ENCODE results near the gene RGL1.

DNA sequence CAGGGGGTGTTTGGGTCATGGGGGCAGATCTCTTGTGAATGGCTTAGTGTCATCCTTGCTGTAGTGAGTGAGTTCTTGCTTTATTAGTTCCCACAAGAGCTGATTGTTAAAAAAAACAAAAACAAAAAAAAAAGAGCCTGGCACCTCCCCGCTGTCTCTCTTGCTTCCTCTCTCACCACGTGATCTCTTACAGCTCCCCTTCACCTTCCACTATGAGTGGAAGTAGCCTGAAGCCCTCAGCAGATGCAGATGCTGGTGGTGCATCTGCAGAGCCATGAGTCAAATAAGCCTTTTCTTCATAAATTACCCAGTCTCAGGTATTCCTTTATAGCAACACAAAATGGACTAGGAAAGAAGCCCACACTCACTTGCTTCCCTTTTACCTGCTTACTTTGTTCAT, 17.2 kb upstream of the RGL1 start:
- TF ChIP-seq MYC (IDR thresholded peaks at IDR 0.05; ENCODE audit: low read depth, low read length), result no peak
- TF ChIP-seq CTCF (IDR thresholded peaks at IDR 0.05; ENCODE audit: extremely low read depth in 1 of 2, insufficient read depth in 1 of 2, low read depth in 1 of 2, low read length in 2 of 2), result no peak
- no peak for TF ChIP-seq POLR2AphosphoS5 (IDR thresholded peaks at IDR 0.05; ENCODE audit: insufficient read depth, low read depth, low read length)
- TF ChIP-seq POLR2A (IDR thresholded peaks at IDR 0.05; ENCODE audit: low read depth, low read length), result no peak
- TF ChIP-seq FOS (IDR thresholded peaks at IDR 0.05; ENCODE audit: borderline replicate concordance, insufficient read depth, low read length), result no peak
- TF ChIP-seq EZH2 (IDR thresholded peaks at IDR 0.05; ENCODE audit: borderline replicate concordance, low read depth, low read length, severe bottlenecking), result no peak
- TF ChIP-seq JUN (IDR thresholded peaks at IDR 0.05; ENCODE audit: borderline replicate concordance, insufficient read depth, insufficient read length, low read depth), result no peak
- TF ChIP-seq, protein P1, sequence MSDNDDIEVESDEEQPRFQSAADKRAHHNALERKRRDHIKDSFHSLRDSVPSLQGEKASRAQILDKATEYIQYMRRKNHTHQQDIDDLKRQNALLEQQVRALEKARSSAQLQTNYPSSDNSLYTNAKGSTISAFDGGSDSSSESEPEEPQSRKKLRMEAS (IDR thresholded peaks at IDR 0.05; ENCODE audit: insufficient read depth, insufficient read length), result no peak

All from endothelial cell of umbilical vein (primary cell).